Stimulated activated memory B cell treated with anti-CD40 and anti-IgM and Interleukin-4, amounts not matched to agents 10 μg/mL and 1 μg/mL and 100 μg/mL, for 72 hours (primary cell): ENCODE data around the gene INSL4.

Source experiments
- ATAC-seq: fragments of 150-1000 bp; cut with Tn5 transposase; 2 replicates; pipeline ENCODE4 v1.10.0; 2021
- H3K27ac Mint-ChIP-seq: one replicate; pipeline ENCODE4 v1.8.0; 2022; ENCODE audit warnings: mild to moderate bottlenecking, mixed read lengths
- H3K27me3 Mint-ChIP-seq: one replicate; pipeline ENCODE4 v1.8.0; 2022; ENCODE audit warnings: mixed read lengths
- H3K36me3 Mint-ChIP-seq: one replicate; pipeline ENCODE4 v1.8.0; 2022; ENCODE audit warnings: mixed read lengths
- H3K4me1 Mint-ChIP-seq: one replicate; pipeline ENCODE4 v1.8.0; 2022; ENCODE audit warnings: mixed read lengths
- H3K4me3 Mint-ChIP-seq: one replicate; pipeline ENCODE4 v1.8.0; 2022; ENCODE audit warnings: mild to moderate bottlenecking, moderate library complexity, mixed read lengths
- H3K9me3 Mint-ChIP-seq: one replicate; pipeline ENCODE4 v1.8.0; 2022; ENCODE audit warnings: mixed read lengths

Gene INSL4

GRCh38 chr9:5274770-5275169 lies 43.6 kb downstream of the INSL4 start:
- ATAC-seq: no peak

DNA sequence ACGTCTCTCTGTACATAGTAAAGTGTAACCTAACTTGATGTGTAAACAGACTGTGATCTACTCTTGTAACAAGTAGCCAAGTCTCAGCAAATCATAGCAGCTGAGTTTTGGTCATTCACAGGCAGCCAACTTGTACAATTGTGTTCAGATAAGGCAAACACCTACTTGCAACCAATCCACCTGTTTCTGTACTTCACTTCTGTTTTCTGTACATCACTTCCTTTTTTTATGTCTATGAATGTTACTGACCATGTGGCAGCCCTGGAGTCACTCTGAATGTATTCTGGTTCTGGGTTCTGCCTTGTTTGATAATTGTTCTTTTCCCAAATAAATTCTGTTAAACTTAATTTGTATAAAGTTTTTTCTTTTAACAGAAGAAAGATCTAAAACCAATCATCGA lies 47.3 kb downstream of the INSL4 start:
- no peaks in the 10 kb centered on the region for H3K9me3 Mint-ChIP-seq
- no peaks in the 10 kb centered on the region for H3K27me3 Mint-ChIP-seq
- no peak overlapping the region for H3K4me3 Mint-ChIP-seq
- H3K4me1 Mint-ChIP-seq: peaks cover 16% of the 10 kb centered on the region
- H3K27ac Mint-ChIP-seq: peak overlapping the region; percentile 27
- H3K36me3 Mint-ChIP-seq: no peaks in the 10 kb centered on the region
- peak; percentile 74 for ATAC-seq

More at GRCh38 chr9:5274770-5275169, 43.6 kb downstream of the INSL4 start:
- Mint-ChIP-seq H3K36me3 (no peaks in the 10 kb centered on the region), H3K9me3 (no peaks in the 10 kb centered on the region), H3K27ac (no peak overlapping the region), H3K4me1 (peaks cover 16% of the 10 kb centered on the region), H3K27me3 (no peaks in the 10 kb centered on the region), H3K4me3 (no peak overlapping the region)
